ENCODE measurements around the gene PAPSS1.

Gene PAPSS1

DNA sequence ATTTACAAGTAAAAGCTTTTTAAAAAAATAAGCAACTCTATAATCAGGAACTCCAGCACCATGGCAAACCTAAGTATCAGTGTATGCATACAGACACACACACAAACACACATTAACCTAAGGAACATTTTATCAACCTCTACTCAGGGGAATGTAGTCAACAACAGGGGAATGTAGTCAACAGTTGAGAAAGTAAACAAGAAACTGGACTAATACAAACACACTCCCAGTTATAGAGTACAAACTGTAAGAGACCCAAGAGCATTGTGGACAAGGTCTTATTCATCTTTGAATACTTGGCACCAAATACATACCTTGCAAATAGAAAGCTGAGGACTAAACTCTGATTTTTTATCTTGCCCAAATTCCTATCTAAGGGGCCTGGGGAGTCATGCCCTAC lies 36.2 kb downstream of the PAPSS1 start:
- DNase-seq (ENCODE audit: low read depth in 1 of 2, low spot score in 1 of 2): no peak
- TF ChIP-seq POLR2AphosphoS5 (IDR thresholded peaks at IDR 0.05; ENCODE audit: low read depth) (no peak), GABPA (IDR thresholded peaks at IDR 0.05; ENCODE audit: low read depth) (no peak), SPI1 (IDR thresholded peaks at IDR 0.05; ENCODE audit: borderline replicate concordance, low read depth) (no peak), REST (IDR thresholded peaks at IDR 0.05; ENCODE audit: insufficient replicate concordance, low read depth) (no peak)
- TF ChIP-seq, protein P1, sequence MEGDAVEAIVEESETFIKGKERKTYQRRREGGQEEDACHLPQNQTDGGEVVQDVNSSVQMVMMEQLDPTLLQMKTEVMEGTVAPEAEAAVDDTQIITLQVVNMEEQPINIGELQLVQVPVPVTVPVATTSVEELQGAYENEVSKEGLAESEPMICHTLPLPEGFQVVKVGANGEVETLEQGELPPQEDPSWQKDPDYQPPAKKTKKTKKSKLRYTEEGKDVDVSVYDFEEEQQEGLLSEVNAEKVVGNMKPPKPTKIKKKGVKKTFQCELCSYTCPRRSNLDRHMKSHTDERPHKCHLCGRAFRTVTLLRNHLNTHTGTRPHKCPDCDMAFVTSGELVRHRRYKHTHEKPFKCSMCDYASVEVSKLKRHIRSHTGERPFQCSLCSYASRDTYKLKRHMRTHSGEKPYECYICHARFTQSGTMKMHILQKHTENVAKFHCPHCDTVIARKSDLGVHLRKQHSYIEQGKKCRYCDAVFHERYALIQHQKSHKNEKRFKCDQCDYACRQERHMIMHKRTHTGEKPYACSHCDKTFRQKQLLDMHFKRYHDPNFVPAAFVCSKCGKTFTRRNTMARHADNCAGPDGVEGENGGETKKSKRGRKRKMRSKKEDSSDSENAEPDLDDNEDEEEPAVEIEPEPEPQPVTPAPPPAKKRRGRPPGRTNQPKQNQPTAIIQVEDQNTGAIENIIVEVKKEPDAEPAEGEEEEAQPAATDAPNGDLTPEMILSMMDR (IDR thresholded peaks at IDR 0.05; ENCODE audit: insufficient read depth, low read length): no peak
- Histone ChIP-seq H3K27me3 (ENCODE audit: insufficient read depth, poor library complexity, severe bottlenecking) (no peaks in the 10 kb centered on the region), H3K4me3 (replicated peaks; ENCODE audit: insufficient read depth, low read length) (no peak overlapping the region), H3K27ac (replicated peaks) (no peak overlapping the region)

DNA sequence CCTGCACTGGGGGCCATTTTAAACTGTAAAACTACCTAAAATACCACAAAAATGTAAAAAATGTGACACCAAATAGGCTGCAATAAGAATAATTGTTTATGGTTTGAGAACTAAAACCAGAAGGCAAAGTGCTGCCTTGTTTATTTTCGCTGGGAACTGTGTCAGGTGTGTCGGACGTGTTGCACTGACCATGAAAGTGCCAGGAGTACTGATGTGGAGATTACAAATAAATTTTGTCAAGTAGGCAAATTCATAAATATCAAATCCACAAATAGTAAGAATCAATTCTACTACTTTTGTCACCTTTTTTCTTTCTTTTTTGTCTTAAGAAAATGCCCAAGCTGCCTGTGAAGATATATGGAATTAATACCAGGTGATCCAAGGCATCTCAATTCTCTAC lies 37.7 kb downstream of the PAPSS1 start:
- TF ChIP-seq POLR2AphosphoS5 (IDR thresholded peaks at IDR 0.05; ENCODE audit: low read depth) (no peak), GABPA (IDR thresholded peaks at IDR 0.05; ENCODE audit: low read depth) (no peak), REST (IDR thresholded peaks at IDR 0.05; ENCODE audit: insufficient replicate concordance, low read depth) (no peak), SPI1 (IDR thresholded peaks at IDR 0.05; ENCODE audit: borderline replicate concordance, low read depth) (no peak)
- TF ChIP-seq, protein P1 (IDR thresholded peaks at IDR 0.05; ENCODE audit: insufficient read depth, low read length): no peak
- no peak overlapping the region for H3K4me3 ChIP-seq (replicated peaks; ENCODE audit: insufficient read depth, low read length)
- no peaks in the 10 kb centered on the region for H3K27me3 ChIP-seq (ENCODE audit: insufficient read depth, poor library complexity, severe bottlenecking)
- H3K27ac ChIP-seq (replicated peaks): no peak overlapping the region
- DNase-seq (ENCODE audit: low read depth in 1 of 2, low spot score in 1 of 2): no peak

GRCh38 chr4:107669068-107669467 lies 51.0 kb downstream of the PAPSS1 start:
- Histone ChIP-seq H3K27ac (replicated peaks) (no peak overlapping the region), H3K27me3 (ENCODE audit: insufficient read depth, poor library complexity, severe bottlenecking) (no peaks in the 10 kb centered on the region), H3K4me3 (replicated peaks; ENCODE audit: insufficient read depth, low read length) (no peak overlapping the region)
- TF ChIP-seq REST (IDR thresholded peaks at IDR 0.05; ENCODE audit: insufficient replicate concordance, low read depth) (no peak), SPI1 (IDR thresholded peaks at IDR 0.05; ENCODE audit: borderline replicate concordance, low read depth) (no peak), GABPA (IDR thresholded peaks at IDR 0.05; ENCODE audit: low read depth) (no peak), POLR2AphosphoS5 (IDR thresholded peaks at IDR 0.05; ENCODE audit: low read depth) (no peak)
- TF ChIP-seq, protein P1 (IDR thresholded peaks at IDR 0.05; ENCODE audit: insufficient read depth, low read length): no peak
- no peak for DNase-seq (ENCODE audit: low read depth in 1 of 2, low spot score in 1 of 2)
